Heart left ventricle (tissue), 16 donors: ENCODE measurements around the gene GLP1R. TPM values are rescaled to one million over a fixed set of nuclear protein-coding genes. Genes with fewer than 3 reads are reported as not detected.
A peak's percentile ranks its signal among the peaks of the same experiment; 100 is the strongest.

Experiments
- ATAC-seq, 4 donors: fragments of 200-7000 bp; cut with Tn5 transposase; one replicate each; pipeline ENCODE4 v1.9.1; 2020 to 2022; ENCODE audit warnings: moderate library complexity in 4 of 4, mild to moderate bottlenecking in 3 of 4, moderate number of reproducible peaks in 1 of 4
- DNase-seq, 5 donors: peaks; one replicate each; pipeline ENCODE4 v3.0.0-alpha.2; 2020
- H3K27ac ChIP-seq, 12 donors: fragments of 200-600 bp; sonication (generic) in 4 of 12; one replicate each; pipeline versions ENCODE4 v1.5.0 to v1.8.0; 2016 to 2022; ENCODE audit warnings: mild to moderate bottlenecking in 2 of 12
- H3K27me3 ChIP-seq, 9 donors: fragments of 200-600 bp; sonication (generic) in 2 of 9; one replicate each; pipeline versions ENCODE4 v1.5.1 to v1.8.0; 2016 to 2022; ENCODE audit warnings: mild to moderate bottlenecking in 3 of 9
- H3K36me3 ChIP-seq, 9 donors: fragments of 200-600 bp; sonication (generic) in 2 of 9; one replicate each; pipeline versions ENCODE4 v1.5.0 to v1.8.0; 2018 to 2022; ENCODE audit warnings: mild to moderate bottlenecking in 2 of 9
- H3K4me1 ChIP-seq, 12 donors: fragments of 200-600 bp; sonication (generic) in 4 of 12; one replicate each; pipeline versions ENCODE4 v1.5.0 to v1.8.0; 2016 to 2022; ENCODE audit warnings: mild to moderate bottlenecking in 3 of 12
- H3K4me3 ChIP-seq, 12 donors: fragments of 200-600 bp; sonication (generic) in 4 of 12; one replicate each; pipeline versions ENCODE4 v1.5.0 to v1.8.0; 2017 to 2022; ENCODE audit warnings: mild to moderate bottlenecking in 9 of 12, moderate library complexity in 4 of 12
- H3K9me3 ChIP-seq, 12 donors: fragments of 200-600 bp; sonication (generic) in 4 of 12; one replicate each; pipeline versions ENCODE4 v1.5.0 to v1.8.0; 2016 to 2022; ENCODE audit warnings: mild to moderate bottlenecking in 1 of 12
- POLR2A ChIP-seq, 2 donors: fragments of 450-650 bp; IDR thresholded peaks; one replicate each; pipeline ENCODE4 v1.6.1; 2017; ENCODE audit warnings: antibody characterized with exemption in 2 of 2, mild to moderate bottlenecking in 2 of 2, moderate library complexity in 2 of 2
- WGBS, 4 donors: extraction: QIAGEN DNeasy Blood & Tissue Kit in 2 of 4; methylation state at CpG; one replicate each; pipeline versions ENCODE4 v1.1.5 to v1.1.7; 2013 to 2018; 5-methylcytosine and 5-hydroxymethylcytosine counted together
- intact Hi-C, 10 donors: fragments of 100-400 bp; cut with DNase I; formaldehyde crosslinking; loops; one replicate each; pipeline versions ENCODE4 v1.11.1 to v1.14.2; 2022
- polyA plus RNA-seq, 2 donors: library from polyadenylated mRNA; stranded (reverse); fragments of 200-250 nt; gene quantifications; one replicate each; pipeline ENCODE4 v1.2.3, GENCODE V29; 2013
- total RNA-seq, 9 donors: library from RNA; depleted of rRNA in 2 of 9; stranded (reverse); fragments of >200 nt in 2 of 9; fragmentation: NEBNext Ultra II Directional in 3 of 9; extraction: Animal tissue kit (Norgen Biotek cat#: 25700) in 3 of 9; gene quantifications; one replicate each; pipeline versions ENCODE4 v1.1.0 to v1.2.4, GENCODE V29; 2016 to 2023
- TF ChIP-seq, protein P1 (sequence below), 12 donors: fragments of 200-600 bp; sonication (generic) in 4 of 12; IDR thresholded peaks; one replicate each; pipeline versions ENCODE4 v1.5.0 to v1.8.0; 2018 to 2022; ENCODE audit warnings: antibody characterized with exemption in 12 of 12, mild to moderate bottlenecking in 5 of 12
- donor health status: ischemic (EF 13 %, LVEDD 7.1; RV severe dilation, severe dysfunction).
- donor health status: healthy with polysubstance abuse.
- donor health status: DM: no; HTN: yes; CAD: no.
- donor health status: DM: no; HTN: no; CAD: no.
- donor health status: ischemic (EF 25% LVEDD 6.9; RV normal size, moderate dysfunction).
- donor health status: ischemic (EF 25% LVEDD 5.7; RV mildly dilated, moderate dysfunction).
- donor health status: healthy.
- donor health status: DM: yes; HTN: yes; CAD: no.
- donor health status: ischemic (EF 35%, LVEDD 5.7; RV mildly dilated, moderate dysfunction).
- donor health status: nonischemic (EF 11% LVEDD 7.7; RV severe dilation, severe dysfunction).
- donor health status: DM: yes; HTN: yes; CAD: no.
- donor health status: PGD.
- donor health status: ischemic (EF 29% LVEDD 5.4; RV normal size, mild dysfunction).
- donor health status: nonischemic (EF 23%, LVEDD 6.1; RV moderate dilation, normal function).

GLP1R gene
- total and polyA plus RNA-seq, 11 donors = 0.25 to 6.4 (median 1.6) TPM

DNA sequence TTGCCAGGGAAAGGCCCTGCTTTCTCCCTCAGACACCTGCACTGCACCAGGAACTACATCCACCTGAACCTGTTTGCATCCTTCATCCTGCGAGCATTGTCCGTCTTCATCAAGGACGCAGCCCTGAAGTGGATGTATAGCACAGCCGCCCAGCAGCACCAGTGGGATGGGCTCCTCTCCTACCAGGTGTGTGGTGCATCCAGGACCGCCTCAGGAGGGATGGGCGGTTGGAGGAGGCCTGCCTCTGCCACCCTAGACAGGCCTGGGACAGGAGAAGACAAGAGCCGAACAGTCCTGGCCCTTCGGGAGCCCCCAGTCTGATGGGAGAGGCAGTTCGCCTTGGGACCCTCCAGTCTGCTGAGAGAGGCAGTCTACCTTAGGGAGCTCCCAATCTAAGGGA, 24.2 kb downstream of the GLP1R start:
- H3K4me3 ChIP-seq = no peak overlapping the region
- no peak for TF ChIP-seq POLR2A (IDR thresholded peaks at IDR 0.05)
- TF ChIP-seq, protein P1, sequence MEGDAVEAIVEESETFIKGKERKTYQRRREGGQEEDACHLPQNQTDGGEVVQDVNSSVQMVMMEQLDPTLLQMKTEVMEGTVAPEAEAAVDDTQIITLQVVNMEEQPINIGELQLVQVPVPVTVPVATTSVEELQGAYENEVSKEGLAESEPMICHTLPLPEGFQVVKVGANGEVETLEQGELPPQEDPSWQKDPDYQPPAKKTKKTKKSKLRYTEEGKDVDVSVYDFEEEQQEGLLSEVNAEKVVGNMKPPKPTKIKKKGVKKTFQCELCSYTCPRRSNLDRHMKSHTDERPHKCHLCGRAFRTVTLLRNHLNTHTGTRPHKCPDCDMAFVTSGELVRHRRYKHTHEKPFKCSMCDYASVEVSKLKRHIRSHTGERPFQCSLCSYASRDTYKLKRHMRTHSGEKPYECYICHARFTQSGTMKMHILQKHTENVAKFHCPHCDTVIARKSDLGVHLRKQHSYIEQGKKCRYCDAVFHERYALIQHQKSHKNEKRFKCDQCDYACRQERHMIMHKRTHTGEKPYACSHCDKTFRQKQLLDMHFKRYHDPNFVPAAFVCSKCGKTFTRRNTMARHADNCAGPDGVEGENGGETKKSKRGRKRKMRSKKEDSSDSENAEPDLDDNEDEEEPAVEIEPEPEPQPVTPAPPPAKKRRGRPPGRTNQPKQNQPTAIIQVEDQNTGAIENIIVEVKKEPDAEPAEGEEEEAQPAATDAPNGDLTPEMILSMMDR (IDR thresholded peaks at IDR 0.05) = no peak
- intact Hi-C loops = no loop called here
- peaks cover 0 to 4% (median 0%) of the 10 kb centered on the region in 9 donors for H3K27me3 ChIP-seq
- ATAC-seq (peak in 1 of 4 donors; percentile 13), DNase-seq (no peak)
- WGBS, 4 donors = 86 to 93% (median 91%) methylated on average over 7 to 9 of the region's 9 CpGs
- no peak overlapping the region for H3K27ac ChIP-seq
- no peaks in the 10 kb centered on the region for H3K36me3 ChIP-seq
- no peaks in the 10 kb centered on the region for H3K9me3 ChIP-seq
- no peaks in the 10 kb centered on the region for H3K4me1 ChIP-seq

DNA sequence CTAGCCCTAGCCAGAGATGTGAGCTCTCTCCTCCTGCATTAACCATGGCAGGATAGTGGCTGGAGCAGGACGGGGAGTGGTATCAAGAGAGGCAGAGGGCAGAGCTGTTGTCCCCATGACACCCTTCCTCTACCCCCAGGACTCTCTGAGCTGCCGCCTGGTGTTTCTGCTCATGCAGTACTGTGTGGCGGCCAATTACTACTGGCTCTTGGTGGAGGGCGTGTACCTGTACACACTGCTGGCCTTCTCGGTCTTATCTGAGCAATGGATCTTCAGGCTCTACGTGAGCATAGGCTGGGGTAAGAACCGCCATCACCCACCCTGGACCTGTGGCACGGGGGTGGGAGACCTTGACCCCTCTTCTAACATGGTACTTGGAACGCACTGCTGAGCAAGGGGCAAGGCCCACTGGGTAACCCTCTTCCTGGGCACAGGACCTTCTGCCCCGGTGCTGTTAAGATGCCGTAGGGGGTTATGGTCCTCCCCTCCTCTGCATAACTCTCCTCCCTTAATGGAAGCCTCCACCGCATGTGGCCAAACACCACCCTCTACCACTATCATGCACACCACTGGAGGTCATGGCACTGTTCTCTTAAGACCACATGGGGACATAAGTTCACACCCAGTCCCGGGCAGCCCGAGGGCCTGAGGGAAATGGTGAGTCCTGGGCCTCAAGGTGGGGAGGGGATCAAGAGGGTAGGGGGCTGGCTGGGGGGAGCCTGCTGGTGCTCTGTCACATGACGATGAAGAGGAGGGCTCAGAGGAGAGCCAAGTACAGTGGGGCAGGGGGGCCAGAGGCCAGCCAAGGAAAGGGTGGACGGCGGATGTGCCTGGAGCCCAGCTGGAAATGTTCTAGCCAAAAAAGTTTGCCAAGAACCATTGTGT, 25.1 kb downstream of the GLP1R start:
- no peak overlapping the region for H3K27ac ChIP-seq
- no peak overlapping the region for H3K4me3 ChIP-seq
- H3K9me3 ChIP-seq = no peaks in the 10 kb centered on the region
- ATAC-seq = peak in 1 of 4 donors; percentile 18
- no peaks in the 10 kb centered on the region for H3K4me1 ChIP-seq
- TF ChIP-seq, protein P1 (IDR thresholded peaks at IDR 0.05) = no peak
- no peak for TF ChIP-seq POLR2A (IDR thresholded peaks at IDR 0.05)
- intact Hi-C loops = no loop called here
- 82 to 86% (median 84%) methylated on average over 16 to 17 of the region's 17 CpGs for WGBS, 4 donors
- H3K27me3 ChIP-seq = peaks cover 0 to 4% (median 0%) of the 10 kb centered on the region in 9 donors
- no peaks in the 10 kb centered on the region for H3K36me3 ChIP-seq
- DNase-seq = no peak

DNA sequence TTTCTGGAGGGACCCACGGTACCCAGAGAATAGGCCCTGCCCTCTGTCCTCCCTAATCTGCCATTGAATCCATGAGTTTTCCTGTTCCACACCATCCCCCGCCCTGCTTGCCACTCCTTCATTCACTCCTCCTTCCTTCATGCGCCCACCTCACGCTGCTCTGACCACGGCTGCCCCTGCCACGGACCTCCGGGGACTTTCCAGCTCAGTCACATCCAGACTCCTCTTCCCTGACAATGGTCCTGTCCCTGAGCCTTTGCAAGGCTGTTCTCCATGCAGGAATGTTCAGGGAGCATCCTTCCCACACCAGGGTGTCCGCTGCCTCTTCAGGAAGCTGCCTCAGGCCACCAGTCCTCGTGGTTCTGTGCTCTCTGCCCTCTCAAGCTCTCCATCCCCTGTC, 25.9 kb downstream of the GLP1R start:
- H3K4me1 ChIP-seq = no peaks in the 10 kb centered on the region
- no peak for TF ChIP-seq POLR2A (IDR thresholded peaks at IDR 0.05)
- TF ChIP-seq, protein P1 (IDR thresholded peaks at IDR 0.05) = no peak
- H3K9me3 ChIP-seq = no peaks in the 10 kb centered on the region
- 76 to 85% (median 80%) methylated on average over 9 of the region's 9 CpGs for whole genome bisulfite sequencing, 4 donors
- intact Hi-C loops = no loop called here
- no peak overlapping the region for H3K4me3 ChIP-seq
- DNase-seq = no peak
- H3K36me3 ChIP-seq = no peaks in the 10 kb centered on the region
- H3K27ac ChIP-seq = no peak overlapping the region
- peaks cover 0 to 4% (median 0%) of the 10 kb centered on the region in 9 donors for H3K27me3 ChIP-seq
- ATAC-seq = no peak

DNA sequence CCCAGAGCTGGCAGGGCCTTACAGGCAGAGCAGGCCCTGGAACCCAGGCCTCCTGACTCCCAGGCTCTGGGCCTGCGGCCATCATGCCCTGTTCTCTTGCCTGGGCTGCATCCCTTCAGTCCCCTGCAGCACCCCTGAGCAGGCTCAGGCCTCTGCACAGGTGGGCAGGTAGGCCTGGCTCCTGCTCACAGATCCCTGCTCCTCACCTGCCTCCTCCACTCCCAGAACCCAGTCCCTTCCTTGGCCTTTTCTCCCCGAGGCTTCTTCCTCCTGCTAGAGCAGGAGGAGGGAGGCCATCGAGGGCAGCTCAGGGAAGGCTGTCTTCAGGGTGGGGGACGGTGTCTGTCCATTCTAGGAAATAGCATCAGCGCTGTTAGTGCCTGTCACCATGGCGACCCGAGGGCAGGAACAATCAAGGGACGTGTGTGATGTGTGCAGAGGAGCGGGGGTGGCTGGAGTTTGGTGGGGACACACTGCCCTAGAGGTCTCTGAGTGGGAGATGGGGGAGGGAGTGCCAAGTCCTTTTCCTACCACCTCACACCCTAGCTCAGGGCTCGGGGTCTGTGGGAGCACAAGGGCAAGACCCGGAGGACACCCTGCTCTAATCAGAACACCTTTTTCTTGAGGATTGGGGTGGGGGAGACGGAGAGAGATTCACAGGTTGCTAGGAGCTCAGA, 26.6 kb downstream of the GLP1R start:
- WGBS, 4 donors = 60 to 70% (median 63%) methylated on average over 12 of the region's 12 CpGs
- no peak overlapping the region for H3K27ac ChIP-seq
- H3K9me3 ChIP-seq = no peaks in the 10 kb centered on the region
- ATAC-seq = no peak
- no peak for TF ChIP-seq POLR2A (IDR thresholded peaks at IDR 0.05)
- TF ChIP-seq, protein P1 (IDR thresholded peaks at IDR 0.05) = no peak
- intact Hi-C loops = no loop called here
- no peak for DNase-seq
- no peaks in the 10 kb centered on the region for H3K4me1 ChIP-seq
- H3K36me3 ChIP-seq = no peaks in the 10 kb centered on the region
- H3K27me3 ChIP-seq = peaks cover 0 to 4% (median 0%) of the 10 kb centered on the region in 9 donors
- no peak overlapping the region for H3K4me3 ChIP-seq
